Measurements from ENCODE around the gene KRTAP4-9. TPM values are rescaled to one million over a fixed set of nuclear protein-coding genes. Genes with fewer than 3 reads are reported as not detected.

The KRTAP4-9 gene
- total RNA-seq, result not detected in 2 replicates

DNA sequence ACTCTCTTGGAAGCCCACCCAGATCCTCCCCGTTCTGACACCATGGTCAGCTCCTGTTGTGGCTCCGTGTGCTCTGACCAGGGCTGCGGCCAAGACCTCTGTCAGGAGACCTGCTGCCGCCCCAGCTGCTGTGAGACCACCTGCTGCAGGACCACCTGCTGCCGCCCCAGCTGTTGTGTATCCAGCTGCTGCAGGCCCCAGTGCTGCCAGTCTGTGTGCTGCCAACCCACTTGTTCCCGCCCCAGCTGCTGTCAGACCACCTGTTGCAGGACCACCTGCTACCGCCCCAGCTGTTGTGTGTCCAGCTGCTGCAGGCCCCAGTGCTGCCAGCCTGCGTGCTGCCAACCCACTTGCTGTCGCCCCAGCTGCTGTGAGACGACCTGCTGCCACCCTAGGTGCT is at the start of gene KRTAP4-9:
Gene KRTAP4-9 (plus strand): TSS at position 43 of the 400 bp plus-strand sequence. CDS start 0 bp downstream, at position 43.

DNA sequence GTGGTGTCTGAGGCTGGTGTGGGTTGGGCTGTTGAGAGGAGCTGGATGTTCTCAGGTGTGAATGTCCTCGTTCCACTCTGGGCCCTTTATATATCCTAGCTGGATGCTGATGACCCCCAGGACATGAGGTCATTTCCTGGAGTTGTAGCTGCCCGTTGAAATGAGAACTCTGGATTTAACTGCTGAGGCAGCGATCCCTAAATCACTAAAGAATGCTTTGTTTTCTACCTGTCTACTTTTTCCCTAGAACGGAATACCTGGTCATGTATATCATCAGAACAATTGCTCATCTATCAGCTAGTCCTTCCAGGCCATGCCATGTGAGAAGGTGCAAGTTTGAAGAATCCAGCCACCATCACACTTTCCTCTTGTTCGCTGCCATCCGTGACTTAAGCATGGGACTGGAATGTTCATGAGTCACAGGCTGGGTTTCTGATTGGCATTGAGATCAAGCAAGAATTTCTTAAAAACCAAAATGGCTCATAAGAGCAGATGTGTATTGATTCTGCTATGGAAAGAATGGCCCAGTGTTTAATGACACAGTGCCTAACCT is 45.1 kb upstream of the KRTAP4-9 start, which contains the start of gene KRTAP2-3:
Gene KRTAP2-3 (minus strand): TSS at position 63 of the 553 bp plus-strand sequence. CDS start 64 bp downstream, outside the sequence.

DNA sequence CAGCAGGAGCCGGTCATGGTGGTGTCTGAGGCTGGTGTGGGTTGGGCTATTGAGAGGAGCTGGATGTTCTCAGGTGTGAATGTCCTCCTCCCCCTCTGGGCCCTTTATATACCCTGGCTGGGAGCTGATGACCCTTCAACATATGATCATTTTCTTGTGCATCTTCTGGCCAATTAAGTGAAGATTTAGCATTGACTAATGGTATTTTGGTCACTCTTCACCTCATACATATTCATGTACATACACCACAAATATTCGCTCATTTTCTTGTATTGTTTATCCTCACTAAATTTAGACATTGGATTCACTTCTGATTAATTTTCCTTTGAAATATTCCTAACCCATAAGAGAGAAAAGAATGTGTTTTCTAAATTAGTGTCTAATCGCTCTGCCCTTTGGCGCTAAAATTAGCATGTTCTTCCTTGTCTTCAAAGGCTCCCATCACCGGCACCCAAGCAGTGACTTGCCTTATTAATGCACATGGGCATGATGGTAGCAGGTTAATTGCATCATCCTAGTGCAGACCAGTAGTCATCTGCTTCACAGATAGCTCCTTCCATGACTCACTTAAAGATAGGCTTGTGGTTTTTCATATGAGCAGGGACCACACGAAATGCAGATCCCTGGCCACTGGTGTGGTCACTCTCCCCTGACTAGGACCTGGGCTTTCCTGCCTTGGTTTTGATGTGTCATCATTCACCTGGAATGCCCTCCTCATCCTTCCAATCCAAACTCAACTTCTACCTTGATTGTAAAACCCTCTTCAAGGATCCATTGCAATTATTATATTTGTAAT is 39.2 kb upstream of the KRTAP4-9 start, which contains the start of gene KRTAP2-4:
Gene KRTAP2-4 (minus strand): TSS at position 51 of the 796 bp plus-strand sequence. CDS start 34 bp downstream, at position 17.

DNA sequence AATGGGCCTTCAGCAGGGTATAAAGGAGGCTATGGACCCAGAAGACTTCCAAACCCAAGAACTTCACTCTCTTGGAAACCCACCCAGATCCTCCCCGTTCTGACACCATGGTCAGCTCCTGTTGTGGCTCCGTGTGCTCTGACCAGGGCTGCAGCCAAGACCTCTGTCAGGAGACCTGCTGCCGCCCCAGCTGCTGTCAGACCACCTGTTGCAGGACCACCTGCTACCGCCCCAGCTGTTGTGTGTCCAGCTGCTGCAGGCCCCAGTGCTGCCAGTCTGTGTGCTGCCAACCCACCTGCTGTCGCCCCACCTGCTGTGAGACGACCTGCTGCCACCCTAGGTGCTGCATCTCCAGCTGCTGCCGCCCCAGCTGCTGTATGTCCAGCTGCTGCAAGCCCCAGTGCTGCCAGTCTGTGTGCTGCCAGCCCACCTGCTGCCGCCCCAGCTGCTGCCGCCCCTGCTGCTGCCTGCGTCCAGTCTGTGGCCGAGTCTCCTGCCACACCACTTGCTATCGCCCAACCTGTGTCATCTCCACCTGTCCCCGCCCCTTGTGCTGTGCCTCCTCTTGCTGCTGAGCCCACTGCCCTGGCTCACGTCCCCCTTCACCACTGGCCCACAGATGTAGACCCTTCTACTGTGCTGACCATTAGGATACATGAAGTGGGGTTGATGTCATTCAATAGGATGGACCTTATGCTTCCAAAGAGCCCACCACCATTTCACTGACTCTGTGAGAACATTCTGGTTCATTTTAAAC is 20.9 kb upstream of the KRTAP4-9 start, which contains the start of gene KRTAP4-7:
Gene KRTAP4-7 (plus strand): TSS at position 51 of the 757 bp plus-strand sequence. CDS start 57 bp downstream, at position 108.

DNA sequence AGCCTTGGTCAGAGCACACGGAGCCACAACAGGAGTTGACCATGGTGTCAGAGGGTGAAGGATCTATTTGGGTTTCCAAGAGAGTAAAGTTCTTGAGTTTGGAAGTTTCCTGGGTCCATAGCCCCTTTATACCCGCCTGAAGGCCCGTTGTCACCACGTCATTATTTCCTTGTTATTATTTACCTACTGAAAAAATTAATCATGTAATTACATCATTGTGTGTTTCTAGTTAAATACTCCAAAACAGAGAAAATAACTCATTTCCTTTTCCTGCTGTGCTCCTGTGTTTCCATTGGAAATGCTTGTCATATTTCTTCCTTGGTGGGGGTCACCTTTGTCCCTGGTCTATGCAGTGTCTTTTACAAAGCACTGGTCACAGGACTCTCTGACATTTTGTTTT is 7.1 kb upstream of the KRTAP4-9 start, which contains the start of gene KRTAP4-8:
Gene KRTAP4-8 (minus strand): TSS at position 101 of the 400 bp plus-strand sequence. CDS start 58 bp downstream, at position 43.

DNA sequence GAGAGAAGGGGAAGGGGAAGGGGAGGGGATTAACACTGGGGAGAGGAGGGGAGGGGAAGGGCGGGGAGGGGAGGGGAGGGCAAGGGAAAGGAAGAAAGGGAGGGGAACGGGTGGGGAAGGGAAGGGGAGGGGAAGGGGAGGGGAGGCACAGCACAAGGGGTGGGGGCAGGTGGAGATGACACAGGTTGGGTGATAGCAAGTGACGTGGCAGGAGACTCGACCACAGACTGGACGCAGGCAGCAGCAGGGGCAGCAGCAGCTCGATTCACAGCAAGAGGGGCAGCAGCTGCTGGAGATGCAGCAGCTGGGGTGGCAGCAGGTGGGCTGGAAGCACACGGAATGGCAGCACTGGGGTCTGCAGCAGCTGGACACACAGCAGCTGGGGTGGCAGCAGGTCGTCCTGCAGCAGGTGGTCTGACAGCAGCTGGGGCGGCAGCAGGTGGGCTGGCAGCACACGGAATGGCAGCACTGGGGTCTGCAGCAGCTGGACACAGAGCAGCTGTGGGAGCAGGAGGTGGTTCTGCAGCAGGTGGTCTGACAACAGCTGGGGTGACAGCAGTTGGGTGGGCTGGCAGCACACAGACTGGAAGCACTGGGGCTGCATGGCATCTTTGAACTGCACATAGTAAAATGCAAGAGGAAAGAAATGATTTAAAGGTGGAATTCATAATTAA is 3.5 kb upstream of the KRTAP4-9 start, which contains the start of gene KRTAP4-16:
Gene KRTAP4-16 (minus strand): TSS at position 624 of the 674 bp plus-strand sequence. CDS start 0 bp downstream, at position 624.

DNA sequence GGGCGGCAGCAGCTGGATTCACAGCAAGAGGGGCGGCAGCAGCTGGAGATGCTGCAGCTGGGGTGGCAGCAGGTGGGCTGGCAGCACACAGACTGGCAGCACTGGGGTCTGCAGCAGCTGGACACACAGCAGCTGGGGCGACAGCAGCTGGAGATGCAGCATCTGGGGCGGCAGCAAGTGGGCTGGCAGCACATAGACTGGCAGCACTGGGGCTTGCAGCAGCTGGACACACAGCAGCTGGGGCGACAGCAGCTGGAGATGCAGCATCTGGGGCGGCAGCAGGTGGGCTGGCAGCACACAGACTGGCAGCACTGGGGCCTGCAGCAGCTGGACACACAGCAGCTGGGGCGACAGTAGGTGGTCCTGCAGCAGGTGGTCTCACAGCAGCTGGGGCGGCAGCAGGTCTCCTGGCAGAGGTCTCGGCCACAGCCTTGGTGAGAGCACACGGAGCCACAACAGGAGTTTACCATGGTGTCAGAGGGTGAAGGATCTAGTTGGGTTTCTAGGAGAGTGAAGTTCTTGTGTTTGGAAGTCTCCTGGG is 12.7 kb downstream of the KRTAP4-9 start, which contains the start of gene KRTAP4-11:
Gene KRTAP4-11 (minus strand): TSS at position 528 of the 541 bp plus-strand sequence. CDS start 58 bp downstream, at position 470.

DNA sequence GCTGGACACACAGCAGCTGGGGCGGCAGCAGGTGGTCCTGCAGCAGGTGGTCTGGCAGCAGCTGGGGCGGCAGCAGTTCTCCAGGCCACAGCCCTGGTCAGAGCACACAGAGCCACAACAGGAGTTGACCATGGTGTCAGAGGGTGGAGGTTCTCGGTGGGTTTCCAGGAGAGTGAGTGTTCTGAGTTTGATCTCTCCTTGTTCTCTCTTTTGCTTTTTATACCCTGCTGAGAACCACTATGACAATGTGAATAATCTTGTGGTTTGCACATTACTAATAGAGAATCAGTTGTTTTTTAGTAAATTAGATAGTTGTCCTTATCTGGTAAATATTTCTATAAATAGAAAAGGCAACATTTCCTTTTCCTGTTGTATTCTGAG is 18.8 kb downstream of the KRTAP4-9 start, which contains the start of gene KRTAP4-12:
Gene KRTAP4-12 (minus strand): TSS at position 192 of the 381 bp plus-strand sequence. CDS start 60 bp downstream, at position 132.

DNA sequence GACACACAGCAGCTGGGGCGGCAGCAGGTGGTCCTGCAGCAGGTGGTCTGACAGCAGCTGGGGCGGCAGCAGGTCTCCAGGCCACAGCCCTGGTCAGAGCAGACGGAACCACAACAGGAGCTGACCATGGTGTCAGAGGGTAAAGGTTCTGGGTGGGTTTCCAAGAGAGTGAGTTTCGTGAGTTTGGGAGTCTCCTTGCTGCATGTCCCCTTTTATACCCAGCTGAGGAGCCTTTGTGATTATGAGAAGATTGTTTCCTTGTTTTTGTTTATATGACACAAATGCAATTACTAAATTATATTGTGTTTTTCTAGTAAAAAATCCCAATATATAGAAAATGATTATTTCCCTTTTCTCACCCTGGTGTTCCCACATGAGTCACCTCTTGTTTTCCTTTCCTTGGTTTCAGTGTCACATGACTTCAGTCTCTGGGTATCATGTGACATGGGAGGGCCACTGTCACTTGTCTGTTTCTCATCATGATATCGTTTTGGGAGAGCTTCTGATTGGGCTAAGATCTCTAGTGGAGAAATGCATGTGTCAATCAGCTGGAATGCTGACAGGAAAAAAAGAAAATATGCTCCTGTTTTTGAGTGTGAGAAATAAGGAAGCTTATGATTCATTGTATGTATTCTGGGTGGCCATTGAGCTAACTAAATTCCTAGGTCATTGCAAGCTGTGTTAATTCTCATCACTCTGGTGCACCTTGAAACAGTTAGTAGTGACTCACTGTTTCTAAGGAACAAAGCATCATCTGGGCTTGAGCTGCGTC is 35.4 kb downstream of the KRTAP4-9 start, which contains the start of gene KRTAP4-6:
Gene KRTAP4-6 (minus strand): TSS at position 185 of the 772 bp plus-strand sequence. CDS start 57 bp downstream, at position 128.

DNA sequence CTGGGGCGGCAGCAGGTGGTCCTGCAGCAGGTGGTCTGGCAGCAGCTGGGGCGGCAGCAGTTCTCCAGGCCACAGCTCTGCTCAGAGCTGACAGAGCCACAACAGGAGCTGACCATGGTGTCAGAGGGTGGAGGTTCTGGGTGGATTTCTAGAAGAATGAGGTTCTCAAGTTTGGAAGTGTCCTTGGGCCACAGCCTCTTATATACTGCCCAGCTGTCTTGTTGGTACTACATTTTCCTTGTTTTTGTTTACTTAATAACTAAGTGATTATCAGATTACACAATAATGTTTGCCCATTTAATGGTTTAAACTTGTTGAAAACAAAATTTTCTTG is 44.4 kb downstream of the KRTAP4-9 start, which contains the start of gene KRTAP4-5:
Gene KRTAP4-5 (minus strand): TSS at position 174 of the 334 bp plus-strand sequence. CDS start 58 bp downstream, at position 116.

Other genes with a start within 250 kb of the KRTAP4-9 start
- gene KRT12, start 238.2 kb upstream of the KRTAP4-9 start, total RNA-seq, result not detected in 2 replicates
- not detected in 2 replicates for gene KRT20, start 220.1 kb upstream of the KRTAP4-9 start, total RNA-seq
- gene KRT23, start 167.7 kb upstream of the KRTAP4-9 start, total RNA-seq, result 0.16 and 0.85 TPM in 2 replicates
- not detected in 2 replicates for gene KRT39, start 138.4 kb upstream of the KRTAP4-9 start, total RNA-seq
- not detected in 2 replicates for gene KRT40, start 121.1 kb upstream of the KRTAP4-9 start, total RNA-seq
- not detected in 2 replicates for gene KRTAP3-3, start 111.2 kb upstream of the KRTAP4-9 start, total RNA-seq
- gene KRTAP3-2, start 105.5 kb upstream of the KRTAP4-9 start, total RNA-seq, result not detected in 2 replicates
- gene KRTAP3-1, start 96.3 kb upstream of the KRTAP4-9 start, total RNA-seq, result not detected in 2 replicates
- gene KRTAP1-5, start 78.2 kb upstream of the KRTAP4-9 start, total RNA-seq, result 1.5 and 6.0 TPM in 2 replicates
- gene KRTAP1-4, start 75.2 kb upstream of the KRTAP4-9 start, total RNA-seq, result not detected in 2 replicates
- not detected in 2 replicates for gene KRTAP1-3, start 70.5 kb upstream of the KRTAP4-9 start, total RNA-seq
- not detected in 2 replicates for gene KRTAP1-1, start 63.9 kb upstream of the KRTAP4-9 start, total RNA-seq
- not detected in 2 replicates for gene KRTAP2-1, start 58.1 kb upstream of the KRTAP4-9 start, total RNA-seq
- gene KRTAP2-2, start 50.2 kb upstream of the KRTAP4-9 start, total RNA-seq, result not detected in 2 replicates
- not detected in 2 replicates for gene KRTAP2-3, start 45.3 kb upstream of the KRTAP4-9 start, total RNA-seq
- not detected in 2 replicates for gene KRTAP2-4, start 39.5 kb upstream of the KRTAP4-9 start, total RNA-seq
- not detected in 2 replicates for gene KRTAP4-7, start 21.2 kb upstream of the KRTAP4-9 start, total RNA-seq
- gene KRTAP4-8, start 7.2 kb upstream of the KRTAP4-9 start, total RNA-seq, result not detected in 2 replicates
- not detected in 2 replicates for gene KRTAP4-16, start 3.2 kb upstream of the KRTAP4-9 start, total RNA-seq
- gene KRTAP4-11, start 13.0 kb downstream of the KRTAP4-9 start, total RNA-seq, result not detected in 2 replicates
- not detected in 2 replicates for gene KRTAP4-12, start 18.8 kb downstream of the KRTAP4-9 start, total RNA-seq
- not detected in 2 replicates for gene KRTAP4-6, start 35.2 kb downstream of the KRTAP4-9 start, total RNA-seq
- not detected in 2 replicates for gene KRTAP4-5, start 44.4 kb downstream of the KRTAP4-9 start, total RNA-seq
- not detected in 2 replicates for gene KRTAP4-4, start 55.4 kb downstream of the KRTAP4-9 start, total RNA-seq
- not detected in 2 replicates for gene KRTAP4-3, start 62.8 kb downstream of the KRTAP4-9 start, total RNA-seq
- not detected in 2 replicates for gene KRTAP4-2, start 72.8 kb downstream of the KRTAP4-9 start, total RNA-seq
- gene KRTAP4-1, start 79.5 kb downstream of the KRTAP4-9 start, total RNA-seq, result not detected in 2 replicates
- not detected in 2 replicates for gene KRTAP9-1, start 84.5 kb downstream of the KRTAP4-9 start, total RNA-seq
- gene KRTAP9-2, start 121.3 kb downstream of the KRTAP4-9 start, total RNA-seq, result not detected in 2 replicates
- gene KRTAP9-3, start 127.1 kb downstream of the KRTAP4-9 start, total RNA-seq, result not detected in 2 replicates
- gene KRTAP9-8, start 132.6 kb downstream of the KRTAP4-9 start, total RNA-seq, result not detected in 2 replicates
- not detected in 2 replicates for gene KRTAP9-4, start 144.3 kb downstream of the KRTAP4-9 start, total RNA-seq
- gene KRTAP9-9, start 150.0 kb downstream of the KRTAP4-9 start, total RNA-seq, result not detected in 2 replicates
- gene KRTAP9-6, start 160.0 kb downstream of the KRTAP4-9 start, total RNA-seq, result not detected in 2 replicates
- gene KRTAP9-7, start 170.3 kb downstream of the KRTAP4-9 start, total RNA-seq, result not detected in 2 replicates
- not detected in 2 replicates for gene KRTAP29-1, start 197.5 kb downstream of the KRTAP4-9 start, total RNA-seq
- gene KRTAP16-1, start 203.9 kb downstream of the KRTAP4-9 start, total RNA-seq, result not detected in 2 replicates
- gene KRTAP17-1, start 210.3 kb downstream of the KRTAP4-9 start, total RNA-seq, result not detected in 2 replicates
- gene KRT33A, start 245.4 kb downstream of the KRTAP4-9 start, total RNA-seq, result not detected in 2 replicates